Prostate gland (tissue), 2 donors: Measurements from ENCODE around the gene PHPT1.

Source experiments
- CTCF ChIP-seq, 4 experiments: fragments of 200-600 bp in 2 of 4; fragments of 450-650 bp in 2 of 4; sonication (generic) in 2 of 4; IDR thresholded peaks; 1 replicate in 3 of 4; 2 replicates in 1 of 4; pipeline ENCODE4 v1.5.1; 2016 to 2019; ENCODE audit warnings: antibody characterized with exemption in 4 of 4, mild to moderate bottlenecking in 2 of 4, moderate library complexity in 2 of 4
- POLR2AphosphoS5 ChIP-seq: sonication (generic); formaldehyde crosslinking; IDR thresholded peaks from one replicate; pipeline ENCODE4 v1.6.1; 2017; ENCODE audit warnings: antibody characterized with exemption

GRCh38 chr9:136831002-136831719 is 18.0 kb upstream of the PHPT1 start:
- no peak for TF ChIP-seq CTCF (IDR thresholded peaks at IDR 0.05)
- no peak for TF ChIP-seq POLR2AphosphoS5
